ENCODE results near the gene ICAM1. TPM values are rescaled to one million over a fixed set of nuclear protein-coding genes. Genes with fewer than 3 reads are reported as not detected.

The ICAM1 gene
- total and polyA plus RNA-seq, 2 of the 13 experiments (the other 11 are each of a cell fraction or from before 2014, with no cell fraction given), result 37.9 to 98.4 TPM

- TF ChIP-seq ZNF775 (CRISPR knock-in tag; IDR thresholded peaks at IDR 0.05; ENCODE audit: borderline replicate concordance) (0 out of 2 replicates have a peak, but pooled peaks have one; percentile 54), ZNF772 (CRISPR knock-in tag; IDR thresholded peaks at IDR 0.05) (peak; percentile 81), ZNF326 (CRISPR knock-in tag; IDR thresholded peaks at IDR 0.05; ENCODE audit: borderline replicate concordance) (no peak), KDM5A (IDR thresholded peaks at IDR 0.05; ENCODE audit: borderline replicate concordance, low read length) (peak; percentile 97), XBP1 (CRISPR knock-in tag; IDR thresholded peaks at IDR 0.05) (no peak), MAF1 (CRISPR knock-in tag; IDR thresholded peaks at IDR 0.05; ENCODE audit: borderline replicate concordance) (peak; percentile 89), SP2 (CRISPR knock-in tag; IDR thresholded peaks at IDR 0.05) (peak; percentile 88), SNRNP70 (IDR thresholded peaks at IDR 0.05; ENCODE audit: low read depth, low read length) (no peak), CBFB (CRISPR knock-in tag; IDR thresholded peaks at IDR 0.05) (peak; percentile 94; the same call in 1 of the 2 replicates), ASH2L (IDR thresholded peaks at IDR 0.05; ENCODE audit: insufficient read length, low read depth, low read length) (peak; percentile 97), MZF1 (CRISPR knock-in tag; IDR thresholded peaks at IDR 0.05; ENCODE audit: borderline replicate concordance) (no peak), GFI1 (CRISPR knock-in tag; IDR thresholded peaks at IDR 0.05; ENCODE audit: borderline replicate concordance) (peak; percentile 18; the same call in 1 of the 2 replicates), HOXD1 (CRISPR knock-in tag; IDR thresholded peaks at IDR 0.05) (peak; percentile 82), MED13 (CRISPR knock-in tag; IDR thresholded peaks at IDR 0.05) (peak; percentile 83), HOXA5 (CRISPR knock-in tag; IDR thresholded peaks at IDR 0.05) (peak; percentile 93), FOXO1 (CRISPR knock-in tag; IDR thresholded peaks at IDR 0.05) (peak; percentile 57; the same call in 1 of the 2 replicates), RFX5 (IDR thresholded peaks at IDR 0.05; ENCODE audit: low read depth, low read length) (peak; percentile 28; the same call in 1 of the 2 replicates), EED (CRISPR knock-in tag; IDR thresholded peaks at IDR 0.05) (peak; percentile 96; the same call in 1 of the 2 replicates), ZNF737 (CRISPR knock-in tag; IDR thresholded peaks at IDR 0.05; ENCODE audit: borderline replicate concordance) (0 out of 2 replicates have a peak, but pooled peaks have one; percentile 29), RBFOX2 (IDR thresholded peaks at IDR 0.05; ENCODE audit: low read depth, low read length) (peak; percentile 94)
- TF ChIP-seq, protein P1, sequence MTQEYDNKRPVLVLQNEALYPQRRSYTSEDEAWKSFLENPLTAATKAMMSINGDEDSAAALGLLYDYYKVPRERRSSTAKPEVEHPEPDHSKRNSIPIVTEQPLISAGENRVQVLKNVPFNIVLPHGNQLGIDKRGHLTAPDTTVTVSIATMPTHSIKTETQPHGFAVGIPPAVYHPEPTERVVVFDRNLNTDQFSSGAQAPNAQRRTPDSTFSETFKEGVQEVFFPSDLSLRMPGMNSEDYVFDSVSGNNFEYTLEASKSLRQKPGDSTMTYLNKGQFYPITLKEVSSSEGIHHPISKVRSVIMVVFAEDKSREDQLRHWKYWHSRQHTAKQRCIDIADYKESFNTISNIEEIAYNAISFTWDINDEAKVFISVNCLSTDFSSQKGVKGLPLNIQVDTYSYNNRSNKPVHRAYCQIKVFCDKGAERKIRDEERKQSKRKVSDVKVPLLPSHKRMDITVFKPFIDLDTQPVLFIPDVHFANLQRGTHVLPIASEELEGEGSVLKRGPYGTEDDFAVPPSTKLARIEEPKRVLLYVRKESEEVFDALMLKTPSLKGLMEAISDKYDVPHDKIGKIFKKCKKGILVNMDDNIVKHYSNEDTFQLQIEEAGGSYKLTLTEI (CRISPR knock-in tag; conservative IDR thresholded peaks at IDR 0.05), result no peak
- TF ChIP-seq, protein P2, sequence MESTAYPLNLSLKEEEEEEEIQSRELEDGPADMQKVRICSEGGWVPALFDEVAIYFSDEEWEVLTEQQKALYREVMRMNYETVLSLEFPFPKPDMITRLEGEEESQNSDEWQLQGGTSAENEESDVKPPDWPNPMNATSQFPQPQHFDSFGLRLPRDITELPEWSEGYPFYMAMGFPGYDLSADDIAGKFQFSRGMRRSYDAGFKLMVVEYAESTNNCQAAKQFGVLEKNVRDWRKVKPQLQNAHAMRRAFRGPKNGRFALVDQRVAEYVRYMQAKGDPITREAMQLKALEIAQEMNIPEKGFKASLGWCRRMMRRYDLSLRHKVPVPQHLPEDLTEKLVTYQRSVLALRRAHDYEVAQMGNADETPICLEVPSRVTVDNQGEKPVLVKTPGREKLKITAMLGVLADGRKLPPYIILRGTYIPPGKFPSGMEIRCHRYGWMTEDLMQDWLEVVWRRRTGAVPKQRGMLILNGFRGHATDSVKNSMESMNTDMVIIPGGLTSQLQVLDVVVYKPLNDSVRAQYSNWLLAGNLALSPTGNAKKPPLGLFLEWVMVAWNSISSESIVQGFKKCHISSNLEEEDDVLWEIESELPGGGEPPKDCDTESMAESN (CRISPR knock-in tag; conservative IDR thresholded peaks at IDR 0.05), result peak; percentile 92
- TF ChIP-seq, protein P3, sequence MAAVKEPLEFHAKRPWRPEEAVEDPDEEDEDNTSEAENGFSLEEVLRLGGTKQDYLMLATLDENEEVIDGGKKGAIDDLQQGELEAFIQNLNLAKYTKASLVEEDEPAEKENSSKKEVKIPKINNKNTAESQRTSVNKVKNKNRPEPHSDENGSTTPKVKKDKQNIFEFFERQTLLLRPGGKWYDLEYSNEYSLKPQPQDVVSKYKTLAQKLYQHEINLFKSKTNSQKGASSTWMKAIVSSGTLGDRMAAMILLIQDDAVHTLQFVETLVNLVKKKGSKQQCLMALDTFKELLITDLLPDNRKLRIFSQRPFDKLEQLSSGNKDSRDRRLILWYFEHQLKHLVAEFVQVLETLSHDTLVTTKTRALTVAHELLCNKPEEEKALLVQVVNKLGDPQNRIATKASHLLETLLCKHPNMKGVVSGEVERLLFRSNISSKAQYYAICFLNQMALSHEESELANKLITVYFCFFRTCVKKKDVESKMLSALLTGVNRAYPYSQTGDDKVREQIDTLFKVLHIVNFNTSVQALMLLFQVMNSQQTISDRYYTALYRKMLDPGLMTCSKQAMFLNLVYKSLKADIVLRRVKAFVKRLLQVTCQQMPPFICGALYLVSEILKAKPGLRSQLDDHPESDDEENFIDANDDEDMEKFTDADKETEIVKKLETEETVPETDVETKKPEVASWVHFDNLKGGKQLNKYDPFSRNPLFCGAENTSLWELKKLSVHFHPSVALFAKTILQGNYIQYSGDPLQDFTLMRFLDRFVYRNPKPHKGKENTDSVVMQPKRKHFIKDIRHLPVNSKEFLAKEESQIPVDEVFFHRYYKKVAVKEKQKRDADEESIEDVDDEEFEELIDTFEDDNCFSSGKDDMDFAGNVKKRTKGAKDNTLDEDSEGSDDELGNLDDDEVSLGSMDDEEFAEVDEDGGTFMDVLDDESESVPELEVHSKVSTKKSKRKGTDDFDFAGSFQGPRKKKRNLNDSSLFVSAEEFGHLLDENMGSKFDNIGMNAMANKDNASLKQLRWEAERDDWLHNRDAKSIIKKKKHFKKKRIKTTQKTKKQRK (IDR thresholded peaks at IDR 0.05; ENCODE audit: low read length), result no peak
Measured at GRCh38 chr19:10251792-10252694, 18.9 kb upstream of the ICAM1 start, which contains the start of gene MRPL4 (continued).

Data from HepG2 (cell line).